Measurements from ENCODE around the gene DNAJA2.

Gene DNAJA2

GRCh38 chr16:46971271-46971670 is 2.2 kb downstream of the DNAJA2 start:
- DNase-seq (ENCODE audit: low read depth): no peak
- no peak overlapping the region for H3K4me3 ChIP-seq (ENCODE audit: control insufficient read depth, low read depth, low read length)
- no peak for TF ChIP-seq CTCF (IDR thresholded peaks at IDR 0.05; ENCODE audit: control insufficient read depth, insufficient read depth, low read depth, low read length, missing control alignments)

- no peak overlapping the region for H3K4me3 ChIP-seq (ENCODE audit: control insufficient read depth, low read depth, low read length)
- DNase-seq (ENCODE audit: low read depth): no peak
- TF ChIP-seq CTCF (IDR thresholded peaks at IDR 0.05; ENCODE audit: control insufficient read depth, insufficient read depth, low read depth, low read length, missing control alignments): no peak
Measured at GRCh38 chr16:46970089-46970488, 3.4 kb downstream of the DNAJA2 start.

- no peak for DNase-seq (ENCODE audit: low read depth)
- no peak for TF ChIP-seq CTCF (IDR thresholded peaks at IDR 0.05; ENCODE audit: control insufficient read depth, insufficient read depth, low read depth, low read length, missing control alignments)
Measured at GRCh38 chr16:46968063-46968435, 5.4 kb downstream of the DNAJA2 start.

GRCh38 chr16:46962629-46963028 is 10.8 kb downstream of the DNAJA2 start:
- TF ChIP-seq CTCF (IDR thresholded peaks at IDR 0.05; ENCODE audit: control insufficient read depth, insufficient read depth, low read depth, low read length, missing control alignments): no peak
- no peak overlapping the region for H3K4me3 ChIP-seq (ENCODE audit: control insufficient read depth, low read depth, low read length)
- DNase-seq (ENCODE audit: low read depth): no peak

More at GRCh38 chr16:46968063-46968435, 5.4 kb downstream of the DNAJA2 start:
- no peak overlapping the region for H3K4me3 ChIP-seq (ENCODE audit: control insufficient read depth, low read depth, low read length)

GRCh38 chr16:46961373-46962353 is 11.8 kb downstream of the DNAJA2 start:
- TF ChIP-seq CTCF (IDR thresholded peaks at IDR 0.05; ENCODE audit: control insufficient read depth, insufficient read depth, low read depth, low read length, missing control alignments): no peak
- no peak overlapping the region for H3K4me3 ChIP-seq (ENCODE audit: control insufficient read depth, low read depth, low read length)
- no peak for DNase-seq (ENCODE audit: low read depth)

GRCh38 chr16:46954562-46954961 is 18.9 kb downstream of the DNAJA2 start:
- H3K4me3 ChIP-seq (ENCODE audit: control insufficient read depth, low read depth, low read length): no peak overlapping the region
- no peak for DNase-seq (ENCODE audit: low read depth)
- TF ChIP-seq CTCF (IDR thresholded peaks at IDR 0.05; ENCODE audit: control insufficient read depth, insufficient read depth, low read depth, low read length, missing control alignments): no peak

Data from AG09309 (cell line).